ENCODE results near the gene EEF1A2. TPM values are rescaled to one million over a fixed set of nuclear protein-coding genes. Genes with fewer than 3 reads are reported as not detected.

The EEF1A2 gene
- total and polyA plus RNA-seq, 10 donors: 0.39 to 1.4 (median 0.54) TPM

DNA sequence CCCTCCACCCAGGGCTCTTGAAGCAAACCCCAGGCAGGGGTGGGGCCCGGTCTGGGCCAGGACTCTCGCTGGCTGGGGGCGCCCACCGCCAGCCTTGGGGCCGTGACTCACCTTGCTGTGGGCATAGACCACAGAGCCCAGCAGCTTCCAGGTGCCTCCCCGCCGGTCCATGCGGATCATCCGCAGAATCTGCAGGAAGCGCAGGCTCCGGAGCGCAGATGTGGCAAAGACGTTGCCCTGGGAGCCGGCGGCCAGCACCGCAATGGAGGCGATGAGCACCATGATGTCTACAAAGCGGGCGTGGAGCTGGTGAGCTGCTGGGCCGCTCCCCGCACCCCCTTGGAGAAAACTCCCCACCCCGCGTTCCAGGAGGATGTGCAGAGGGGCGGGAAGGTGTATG lies 54.3 kb downstream of the EEF1A2 start:
- H3K4me3 ChIP-seq: no peak overlapping the region
- peaks cover 0 to 14% (median 13%) of the 10 kb centered on the region in 6 donors for H3K4me1 ChIP-seq
- no peak overlapping the region for H3K27ac ChIP-seq
- H3K9me3 ChIP-seq: no peaks in the 10 kb centered on the region
- no peak for DNase-seq
- peaks cover 0 to 77% (median 28%) of the 10 kb centered on the region in 7 donors for H3K27me3 ChIP-seq (replicated peaks in 1 of 7)
- no peaks in the 10 kb centered on the region for H3K36me3 ChIP-seq
- 93 to 97% (median 96%) methylated on average over 16 to 24 of the region's 24 CpGs for WGBS, 5 donors
- TF ChIP-seq POLR2AphosphoS5 (IDR thresholded peaks at IDR 0.05): no peak
- no peak for TF ChIP-seq POLR2A (IDR thresholded peaks at IDR 0.05)
- TF ChIP-seq, protein P1, sequence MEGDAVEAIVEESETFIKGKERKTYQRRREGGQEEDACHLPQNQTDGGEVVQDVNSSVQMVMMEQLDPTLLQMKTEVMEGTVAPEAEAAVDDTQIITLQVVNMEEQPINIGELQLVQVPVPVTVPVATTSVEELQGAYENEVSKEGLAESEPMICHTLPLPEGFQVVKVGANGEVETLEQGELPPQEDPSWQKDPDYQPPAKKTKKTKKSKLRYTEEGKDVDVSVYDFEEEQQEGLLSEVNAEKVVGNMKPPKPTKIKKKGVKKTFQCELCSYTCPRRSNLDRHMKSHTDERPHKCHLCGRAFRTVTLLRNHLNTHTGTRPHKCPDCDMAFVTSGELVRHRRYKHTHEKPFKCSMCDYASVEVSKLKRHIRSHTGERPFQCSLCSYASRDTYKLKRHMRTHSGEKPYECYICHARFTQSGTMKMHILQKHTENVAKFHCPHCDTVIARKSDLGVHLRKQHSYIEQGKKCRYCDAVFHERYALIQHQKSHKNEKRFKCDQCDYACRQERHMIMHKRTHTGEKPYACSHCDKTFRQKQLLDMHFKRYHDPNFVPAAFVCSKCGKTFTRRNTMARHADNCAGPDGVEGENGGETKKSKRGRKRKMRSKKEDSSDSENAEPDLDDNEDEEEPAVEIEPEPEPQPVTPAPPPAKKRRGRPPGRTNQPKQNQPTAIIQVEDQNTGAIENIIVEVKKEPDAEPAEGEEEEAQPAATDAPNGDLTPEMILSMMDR (IDR thresholded peaks at IDR 0.05 in 8 of 11, conservative IDR thresholded peaks at IDR 0.05 in 3 of 11): no peak
- intact Hi-C loops (cut with DNase I; ENCODE audit: low total_unique reads): no loop called here

DNA sequence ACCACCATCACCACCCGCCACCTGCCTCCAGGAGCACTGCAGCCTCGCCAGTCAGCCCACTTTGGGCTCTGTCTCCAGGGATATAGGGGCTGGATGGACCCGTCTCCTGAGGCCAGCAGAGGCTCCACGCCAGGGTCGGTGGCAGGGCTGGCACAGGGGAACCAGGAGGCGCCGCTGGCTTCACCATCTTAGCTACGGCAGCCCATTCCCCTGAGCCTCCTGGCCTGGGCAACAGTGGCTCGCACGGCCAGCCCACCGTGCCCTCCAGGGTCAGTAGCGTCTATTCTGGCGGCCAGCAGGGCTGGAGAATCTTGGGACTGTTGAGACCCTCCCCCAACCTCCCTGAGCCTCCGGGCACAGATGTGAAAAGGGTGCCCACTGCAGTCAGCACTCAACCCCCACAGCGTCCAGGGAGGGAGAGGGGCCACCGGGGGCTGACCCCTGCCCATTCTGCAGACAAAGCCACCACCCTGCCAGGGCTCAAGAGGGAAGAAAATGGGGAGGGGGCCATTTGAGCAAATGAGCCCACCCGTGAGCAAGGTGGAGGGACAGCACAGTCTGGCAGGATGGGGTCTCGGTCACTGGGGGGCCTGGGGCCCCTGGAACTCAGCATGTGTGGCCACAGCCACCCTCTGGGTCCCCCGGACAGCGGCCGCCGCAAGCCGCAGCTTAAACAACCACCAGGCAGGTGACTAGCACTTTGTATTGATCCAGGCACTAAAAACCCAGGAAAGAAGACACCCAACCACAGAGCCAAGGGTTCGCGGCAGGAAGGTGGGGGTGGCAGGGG lies 55.1 kb downstream of the EEF1A2 start:
- Histone ChIP-seq H3K4me3 (no peak overlapping the region), H3K27ac (no peak overlapping the region), H3K27me3 (replicated peaks in 1 of 7) (peaks cover 0 to 77% (median 31%) of the 10 kb centered on the region in 7 donors), H3K4me1 (peaks cover 0 to 14% (median 13%) of the 10 kb centered on the region in 6 donors), H3K36me3 (no peaks in the 10 kb centered on the region), H3K9me3 (no peaks in the 10 kb centered on the region)
- no peak for DNase-seq
- intact Hi-C loops (cut with DNase I; ENCODE audit: low total_unique reads): no loop called here
- TF ChIP-seq POLR2A (IDR thresholded peaks at IDR 0.05): no peak
- TF ChIP-seq, protein P1 (IDR thresholded peaks at IDR 0.05 in 8 of 11, conservative IDR thresholded peaks at IDR 0.05 in 3 of 11): no peak
- TF ChIP-seq POLR2AphosphoS5 (IDR thresholded peaks at IDR 0.05): no peak
- WGBS, 5 donors: 86 to 93% (median 92%) methylated on average over 22 to 25 of the region's 25 CpGs

DNA sequence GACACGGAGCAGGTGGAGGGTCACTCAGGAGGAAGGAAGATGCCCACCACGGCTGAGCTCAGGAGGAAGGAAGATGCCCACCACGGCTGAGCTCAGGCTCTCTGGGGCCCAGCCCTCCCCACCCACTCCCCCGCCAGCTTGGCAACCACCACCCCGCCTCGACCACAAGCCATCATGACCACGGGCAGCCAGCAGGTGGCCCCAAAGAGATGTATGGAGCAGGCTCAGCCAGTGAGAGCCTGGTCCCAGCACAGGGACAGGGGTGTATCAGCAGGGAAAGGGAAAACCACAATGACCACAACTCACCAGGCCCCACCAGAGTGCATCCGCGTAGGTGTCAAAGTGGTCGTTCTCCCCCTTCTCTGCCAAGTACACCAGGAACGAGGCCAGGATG lies 56.8 kb downstream of the EEF1A2 start:
- intact Hi-C loops (cut with DNase I; ENCODE audit: low total_unique reads): no loop called here
- no peaks in the 10 kb centered on the region for H3K9me3 ChIP-seq
- no peaks in the 10 kb centered on the region for H3K36me3 ChIP-seq
- WGBS, 5 donors: 4 to 29% (median 12%) methylated on average over 5 to 11 of the region's 11 CpGs
- H3K4me3 ChIP-seq: no peak overlapping the region
- H3K27me3 ChIP-seq (replicated peaks in 1 of 7): peaks cover 0 to 77% (median 15%) of the 10 kb centered on the region in 7 donors
- DNase-seq: no peak
- TF ChIP-seq, protein P1 (IDR thresholded peaks at IDR 0.05 in 8 of 11, conservative IDR thresholded peaks at IDR 0.05 in 3 of 11): peak in 6 of 11 experiments; percentile 18 to 62 (median 46)
- TF ChIP-seq POLR2A (IDR thresholded peaks at IDR 0.05): no peak
- peak overlapping the region in 1 of 8 donors; percentile 29 for H3K27ac ChIP-seq
- peaks cover 0 to 14% (median 13%) of the 10 kb centered on the region in 6 donors for H3K4me1 ChIP-seq

Measured in spleen (tissue), 11 donors.